Hematopoietic multipotent progenitor cell treated with erythropoietin and hydrocortisone succinate and interleukin-3 and kit ligand, for 17 days (in vitro differentiated cells): ENCODE data around the gene DTX1.
"Not testable (repeated sequence)": the region's sequence is repeated elsewhere in the genome, so short reads cannot be mapped to it uniquely, and the experiment has no call there.

Experiments used
- DNase-seq: peaks from one replicate; pipeline ENCODE4 v3.0.0-alpha.2; 2015; ENCODE audit warnings: low spot score

Gene DTX1

DNA sequence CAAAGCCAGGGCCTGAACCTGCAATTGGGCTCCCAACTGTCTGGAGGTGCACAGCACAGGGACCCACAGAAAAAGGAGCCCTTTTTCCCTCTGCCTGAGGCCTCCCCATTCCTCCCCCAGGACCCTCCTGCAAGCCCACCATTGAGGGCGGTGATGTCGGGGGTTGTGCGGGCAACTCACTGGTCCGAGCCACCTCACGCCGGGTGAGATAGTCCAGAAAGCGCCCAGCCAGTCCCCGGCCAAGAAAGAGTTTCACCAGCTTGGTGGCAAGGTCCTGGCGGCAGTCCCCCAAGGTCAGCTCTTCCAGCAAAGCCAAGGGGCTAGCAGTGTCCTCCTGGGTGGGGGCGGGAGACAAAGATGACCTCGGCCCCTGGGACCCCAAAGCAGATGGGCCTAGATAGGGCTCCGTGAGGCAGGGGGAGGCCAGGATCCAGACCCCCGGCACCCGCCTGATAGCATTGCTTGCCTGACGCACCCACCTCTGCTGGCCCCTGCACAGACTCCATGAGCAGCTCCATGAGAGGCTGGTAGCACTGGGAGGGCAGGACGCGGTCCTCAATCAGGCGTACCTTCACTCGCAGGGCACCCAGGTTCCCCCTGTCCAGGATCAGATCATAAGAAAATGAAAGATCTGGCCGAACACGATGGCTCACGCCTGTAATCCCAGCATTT, 59.1 kb downstream of the DTX1 start:
- DNase-seq = no peak

DNA sequence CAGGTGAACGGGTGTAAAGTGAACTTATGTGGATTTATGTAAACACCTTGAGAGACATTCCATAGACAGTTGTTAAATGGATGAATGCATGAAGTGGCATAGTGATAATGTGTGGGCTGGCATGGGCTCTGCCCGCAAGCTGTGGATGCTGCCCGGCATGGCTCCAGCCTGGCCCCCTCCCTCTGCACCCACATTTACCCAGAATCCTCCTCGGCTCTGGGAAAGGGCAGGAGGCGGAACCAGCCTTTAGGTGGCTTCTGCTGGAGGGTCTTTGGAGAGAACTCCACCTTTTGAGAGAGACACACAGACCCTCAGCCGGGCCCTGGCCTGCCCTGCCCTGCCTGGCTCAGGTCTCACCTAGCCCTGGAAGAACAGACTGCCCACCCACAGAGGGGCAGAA, 60.3 kb downstream of the DTX1 start:
- no peak for DNase-seq

DNA sequence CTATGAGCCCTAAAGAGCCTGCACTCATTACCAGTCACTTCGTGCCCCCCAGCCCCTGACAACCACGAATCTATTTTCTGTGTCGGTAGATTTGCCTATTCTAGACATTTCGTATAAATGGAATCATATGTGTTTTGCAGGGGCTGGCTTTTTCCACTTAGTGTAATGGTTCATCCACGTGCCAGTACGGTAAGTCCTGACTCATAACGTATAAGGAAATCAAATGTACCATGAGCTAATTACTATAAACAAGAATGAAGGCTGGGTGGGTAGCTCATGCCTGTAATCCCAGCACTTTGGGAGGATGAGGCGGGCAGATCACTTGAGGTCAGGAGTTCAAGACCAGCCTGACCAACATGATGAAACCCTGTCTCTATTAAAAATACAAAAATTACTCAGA, 61.2 kb downstream of the DTX1 start:
- not testable (repeated sequence) for DNase-seq

DNA sequence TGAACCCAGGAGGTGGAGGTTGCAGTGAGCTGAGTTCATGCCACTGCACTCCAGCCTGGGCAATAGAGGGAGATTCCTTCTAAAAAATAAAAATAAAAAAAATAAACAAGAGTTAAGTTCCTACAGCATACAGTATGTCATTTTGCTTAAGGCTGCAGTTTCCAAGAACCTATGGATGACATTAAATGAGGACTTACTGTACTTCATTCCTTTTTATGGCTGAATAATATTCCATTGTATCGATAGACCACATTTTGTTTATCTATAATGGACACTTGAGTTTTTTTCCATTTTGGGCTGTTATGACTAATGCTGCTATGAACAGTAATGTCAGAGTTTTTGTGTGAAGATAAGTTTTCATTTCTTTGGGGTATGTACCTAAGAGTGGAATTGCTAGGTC, 61.6 kb downstream of the DTX1 start:
- no peak for DNase-seq

DNA sequence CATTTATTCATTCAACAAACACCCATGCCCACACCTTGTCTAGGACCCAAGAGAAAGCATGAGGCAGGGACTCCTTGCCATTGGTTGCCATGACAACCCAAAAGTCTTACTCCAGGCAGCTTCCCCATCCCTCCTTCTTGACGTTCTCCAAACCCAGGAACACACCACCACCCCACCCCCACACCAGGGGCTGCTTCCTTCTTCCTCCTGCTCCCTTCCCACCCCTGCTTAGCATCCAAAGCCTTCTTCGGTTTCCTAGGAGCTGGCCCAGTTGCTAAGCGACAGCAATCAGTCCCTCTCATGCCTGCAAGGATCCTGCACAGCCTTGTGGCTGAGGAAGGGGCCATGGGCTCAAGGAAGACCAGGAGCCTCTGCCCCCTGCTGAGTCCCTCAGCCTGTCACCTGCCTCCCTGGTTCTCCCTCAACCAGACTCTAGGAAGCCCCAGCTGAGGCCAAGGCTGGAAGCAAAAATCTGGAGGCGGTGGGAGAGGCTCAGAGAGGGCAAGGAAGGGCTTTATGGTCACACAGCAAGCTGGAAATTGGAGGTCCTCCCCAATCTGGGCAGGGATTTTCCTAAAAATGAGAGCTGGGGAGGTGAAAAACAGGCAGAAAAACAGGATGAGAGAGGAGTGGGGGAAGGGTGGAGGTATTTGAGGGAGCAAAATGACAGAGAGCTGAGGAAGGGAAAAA, 63.6 kb downstream of the DTX1 start:
- no peak for DNase-seq

DNA sequence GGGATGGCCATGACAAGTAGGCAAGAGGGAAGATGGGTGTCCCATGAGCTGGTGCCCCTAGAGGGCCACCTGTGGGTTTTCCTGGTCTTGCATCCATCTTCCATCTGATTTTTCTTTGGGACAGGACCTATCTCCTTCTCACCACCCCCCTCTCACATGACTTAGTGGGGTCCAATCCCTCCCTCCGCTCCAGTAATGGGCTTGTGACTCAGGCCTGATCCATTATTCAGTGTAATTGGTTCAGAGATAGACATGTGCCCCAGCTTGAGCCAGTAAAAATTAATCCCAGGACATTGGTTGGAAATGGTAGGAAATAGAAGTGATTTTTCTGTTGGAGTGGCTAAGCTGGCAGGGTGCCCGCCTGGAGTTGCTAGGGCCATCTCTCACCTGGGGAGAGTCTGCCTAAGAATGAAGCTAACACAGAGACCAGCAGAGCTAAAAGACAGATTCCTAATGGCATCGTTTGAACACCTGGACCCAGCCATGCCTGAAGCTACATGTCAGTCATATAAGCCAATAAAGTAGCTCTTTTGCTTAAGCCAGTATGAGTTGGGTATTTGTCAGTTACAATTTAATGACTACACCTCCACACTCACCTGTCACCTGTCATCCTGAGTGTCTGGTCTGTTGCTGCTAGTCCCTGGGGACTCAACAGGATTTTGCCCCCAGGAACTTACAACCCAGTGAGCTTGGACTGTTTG, 64.3 kb downstream of the DTX1 start:
- DNase-seq = no peak

DNA sequence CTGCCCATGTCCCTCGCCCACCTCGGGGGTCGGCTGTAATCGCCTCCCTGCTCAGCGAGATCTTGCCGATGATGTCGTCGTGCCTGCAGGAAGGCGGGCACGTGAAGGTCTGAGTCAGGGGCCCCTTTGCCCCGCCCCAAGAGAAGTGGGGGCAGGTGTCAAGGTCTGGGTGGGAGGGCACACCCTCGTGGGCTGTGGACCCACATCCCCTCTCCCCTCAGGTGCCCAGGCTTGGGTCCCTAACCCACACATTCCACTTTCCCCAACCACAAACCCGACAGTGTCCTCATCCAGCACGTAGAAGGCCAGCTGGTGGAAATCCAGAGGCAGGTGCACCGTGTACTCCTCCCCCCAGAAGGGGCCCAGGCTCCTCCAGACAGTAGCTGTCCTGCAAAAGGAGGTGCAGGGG, 71.3 kb downstream of the DTX1 start:
- no peak for DNase-seq

DNA sequence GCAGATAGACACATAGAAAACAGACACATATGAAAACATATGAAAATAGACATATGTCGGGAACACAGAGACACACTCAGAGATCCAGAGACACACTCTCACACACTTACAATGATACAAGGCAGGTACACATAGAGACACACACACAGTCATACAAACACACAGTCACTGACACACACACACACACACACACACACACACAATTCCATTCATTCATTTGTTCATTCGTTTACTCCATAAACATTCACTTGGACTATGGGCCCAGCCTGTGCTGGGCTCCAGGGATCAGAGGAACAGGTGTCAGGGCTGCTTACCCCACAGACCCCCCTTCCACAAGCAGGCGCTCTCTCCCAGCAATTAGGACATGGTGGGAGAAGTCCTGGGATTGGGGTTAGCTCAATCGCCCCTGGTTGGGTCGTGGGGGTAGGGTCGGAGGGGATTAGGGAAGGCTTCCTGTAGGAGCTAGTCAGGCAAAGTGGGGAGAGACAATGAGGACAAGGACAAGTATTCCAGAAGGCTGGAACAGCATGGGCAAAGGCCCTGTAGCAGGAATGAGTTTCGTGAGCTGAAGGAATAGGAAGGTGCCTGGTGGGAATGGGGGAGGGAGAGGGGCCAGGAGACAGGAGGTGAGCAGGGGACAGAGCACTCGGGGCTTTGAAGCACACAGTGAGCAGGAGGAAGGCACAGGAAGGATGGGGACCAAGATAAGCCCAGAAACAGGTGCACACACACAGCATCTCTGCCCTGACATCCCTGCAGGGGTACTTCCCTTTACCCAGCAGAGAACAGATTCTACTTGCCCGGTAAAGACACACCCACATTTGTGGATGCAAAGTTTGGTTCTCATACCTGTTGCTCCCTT, 72.5 kb downstream of the DTX1 start:
- no peak for DNase-seq

DNA sequence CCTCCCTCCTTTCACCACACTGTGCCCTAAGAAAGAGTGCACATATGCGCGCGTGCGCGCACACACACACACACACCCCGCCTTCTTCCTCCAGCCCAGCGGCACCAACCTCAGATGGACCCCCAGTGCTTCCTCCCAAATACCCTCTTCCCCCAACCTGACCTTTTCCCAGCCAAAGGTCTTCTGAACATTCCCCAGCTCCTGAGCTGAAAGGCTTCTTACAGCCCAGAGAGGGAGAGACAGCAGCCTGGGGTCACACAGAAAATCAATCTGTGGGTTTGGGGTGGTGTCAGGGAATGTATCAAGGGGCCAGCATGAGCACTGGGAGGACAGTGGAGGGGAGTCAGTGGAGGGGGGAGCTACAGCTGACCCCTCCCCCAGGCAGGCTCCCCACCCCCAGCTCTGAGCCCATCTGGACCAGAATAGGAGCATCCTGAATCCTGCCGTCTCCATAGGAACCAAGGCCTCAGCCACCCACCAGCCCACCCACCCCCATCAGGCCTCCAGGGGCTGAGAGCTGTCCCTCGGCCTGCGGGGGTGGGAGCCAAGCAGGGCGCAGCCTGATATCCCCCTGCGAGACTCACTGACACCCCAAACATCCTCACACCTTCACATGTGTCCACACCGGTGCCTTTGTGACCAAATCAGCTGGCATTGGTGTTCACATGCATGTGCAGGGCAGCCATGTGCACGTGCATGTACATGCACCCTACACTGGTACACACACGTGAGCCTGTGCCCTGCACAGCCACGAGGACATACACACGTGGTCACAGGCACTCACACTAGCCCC, 73.3 kb downstream of the DTX1 start:
- DNase-seq = no peak

DNA sequence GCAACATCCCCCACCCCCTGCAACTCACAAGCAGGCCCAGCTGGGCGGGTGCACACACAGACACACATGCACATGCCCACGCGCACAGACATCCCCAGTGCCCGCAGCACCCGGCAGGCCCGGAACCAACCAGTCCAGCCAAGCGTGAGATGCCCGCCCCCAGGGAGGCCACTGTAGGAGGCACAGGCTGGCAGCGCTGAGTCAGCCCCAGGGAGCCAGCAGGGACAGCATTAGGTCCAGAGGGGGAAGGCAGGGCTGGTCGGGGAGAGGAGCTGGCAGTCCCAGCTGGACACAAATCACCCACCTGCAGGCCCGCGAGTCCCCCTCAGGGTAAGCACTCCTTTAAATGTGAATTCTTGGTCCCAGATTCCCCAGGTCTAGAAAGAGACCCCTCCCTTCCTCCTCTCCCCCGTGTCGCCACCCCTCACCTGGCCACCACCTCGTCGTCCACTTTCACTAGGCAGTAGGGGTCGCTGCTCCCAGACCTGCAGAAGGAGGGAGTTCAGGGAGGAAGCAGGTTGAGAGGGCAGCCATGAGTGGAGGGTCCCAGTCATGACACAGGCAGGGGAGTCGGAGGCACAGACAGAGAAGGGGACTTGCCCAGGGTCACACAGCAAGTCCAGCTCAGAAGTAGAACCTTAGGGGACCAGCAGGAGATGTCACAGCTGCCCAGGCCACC, 74.1 kb downstream of the DTX1 start:
- DNase-seq = no peak

DNA sequence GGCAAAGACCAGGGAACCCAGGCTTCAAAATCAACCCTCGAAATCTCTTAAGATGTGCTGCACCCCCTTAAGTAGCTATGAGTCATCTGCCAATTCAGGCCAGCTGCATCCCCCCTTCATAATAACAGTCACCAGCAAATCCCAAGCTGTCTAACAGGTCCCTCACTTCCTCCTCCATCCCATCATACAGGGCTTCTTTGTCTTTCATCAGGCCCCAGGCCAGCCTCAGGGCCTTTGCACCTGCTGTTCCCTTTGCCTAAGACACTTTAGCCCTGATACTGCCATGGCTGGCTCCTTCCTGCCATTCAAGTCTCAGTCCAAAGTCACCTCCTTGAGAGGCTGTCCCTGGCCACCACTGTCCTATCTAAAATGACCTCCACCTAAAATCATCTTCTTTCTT, 75.0 kb downstream of the DTX1 start:
- no peak for DNase-seq

DNA sequence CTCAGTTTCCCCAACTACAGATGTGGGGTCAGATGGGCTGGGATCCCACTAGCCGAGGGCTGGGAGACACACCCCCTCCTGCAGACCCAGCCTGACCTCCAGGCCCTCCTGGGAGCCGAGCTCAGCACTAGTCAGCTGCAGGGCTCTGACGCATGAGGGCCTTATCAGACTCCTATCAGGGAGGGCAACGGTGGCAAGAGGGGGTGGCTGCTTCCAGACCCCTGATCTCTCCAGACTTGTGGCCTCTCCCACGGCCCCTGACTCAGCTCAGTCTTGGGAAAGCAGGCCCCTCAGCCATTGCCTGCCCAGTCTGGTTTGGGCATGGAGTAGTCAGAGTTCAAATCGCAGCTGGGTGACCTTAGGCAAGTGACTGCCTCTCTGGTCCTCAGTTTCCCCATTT, 76.5 kb downstream of the DTX1 start:
- DNase-seq = no peak

DNA sequence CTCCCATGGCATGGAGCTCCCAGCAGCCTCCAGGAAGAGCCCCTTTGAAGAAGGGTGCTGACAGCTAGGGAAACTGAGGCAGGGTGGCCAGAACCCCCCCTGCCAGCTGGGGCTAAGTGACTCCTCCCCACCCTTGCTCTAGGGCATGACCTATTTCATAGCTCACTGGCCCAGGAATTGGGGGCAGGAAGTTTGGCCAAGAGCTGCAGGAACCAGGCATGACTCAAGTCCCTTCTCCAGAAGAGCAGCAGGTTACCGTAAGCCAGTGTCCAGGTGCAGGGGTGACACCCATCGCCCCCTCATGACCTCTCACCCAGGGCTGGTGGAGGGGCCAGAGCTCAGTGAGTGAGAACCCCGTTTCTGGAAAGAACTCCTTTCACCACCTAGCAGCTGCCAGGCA, 77.1 kb downstream of the DTX1 start:
- no peak for DNase-seq

DNA sequence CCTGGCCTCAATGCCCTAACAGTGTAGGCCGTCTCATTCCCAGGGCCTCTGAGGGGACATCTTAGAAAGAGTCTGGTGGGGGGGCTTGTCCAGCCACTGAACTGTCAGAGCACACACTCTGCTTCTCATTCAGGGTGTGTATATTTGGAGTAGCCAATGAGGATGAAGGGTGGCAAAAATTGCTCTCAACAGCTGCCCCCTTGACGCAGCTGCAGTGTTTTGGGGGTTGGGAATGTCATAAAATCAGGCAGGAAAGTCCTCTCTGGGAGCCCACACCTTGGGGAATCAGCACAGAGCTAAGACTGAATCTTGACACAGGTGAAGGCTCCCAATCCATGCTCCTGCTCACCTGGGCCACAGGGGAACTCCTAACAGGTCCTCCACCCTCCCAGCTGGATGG, 77.5 kb downstream of the DTX1 start:
- DNase-seq = no peak

DNA sequence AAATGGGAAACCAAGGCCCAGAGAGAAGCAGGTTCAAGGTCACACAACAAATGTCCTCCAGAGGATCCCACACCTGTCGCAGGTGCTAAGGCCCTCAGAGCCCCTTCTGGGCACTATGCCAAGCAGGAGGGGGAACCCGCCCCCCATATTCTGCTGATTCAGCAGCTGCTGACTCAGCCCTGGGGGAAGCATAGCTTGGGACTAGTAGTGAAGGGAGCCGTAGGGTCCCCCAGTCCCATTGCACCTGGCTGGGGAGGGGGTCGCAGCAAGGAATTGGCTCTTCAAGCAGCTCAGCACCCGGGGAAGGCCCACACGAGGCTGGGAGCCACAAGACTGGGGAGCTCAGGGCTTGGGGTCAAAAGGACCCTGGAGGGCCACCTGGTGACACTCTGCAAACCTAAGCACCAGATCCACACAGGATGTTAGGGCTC, 78.0 kb downstream of the DTX1 start:
- DNase-seq = no peak

DNA sequence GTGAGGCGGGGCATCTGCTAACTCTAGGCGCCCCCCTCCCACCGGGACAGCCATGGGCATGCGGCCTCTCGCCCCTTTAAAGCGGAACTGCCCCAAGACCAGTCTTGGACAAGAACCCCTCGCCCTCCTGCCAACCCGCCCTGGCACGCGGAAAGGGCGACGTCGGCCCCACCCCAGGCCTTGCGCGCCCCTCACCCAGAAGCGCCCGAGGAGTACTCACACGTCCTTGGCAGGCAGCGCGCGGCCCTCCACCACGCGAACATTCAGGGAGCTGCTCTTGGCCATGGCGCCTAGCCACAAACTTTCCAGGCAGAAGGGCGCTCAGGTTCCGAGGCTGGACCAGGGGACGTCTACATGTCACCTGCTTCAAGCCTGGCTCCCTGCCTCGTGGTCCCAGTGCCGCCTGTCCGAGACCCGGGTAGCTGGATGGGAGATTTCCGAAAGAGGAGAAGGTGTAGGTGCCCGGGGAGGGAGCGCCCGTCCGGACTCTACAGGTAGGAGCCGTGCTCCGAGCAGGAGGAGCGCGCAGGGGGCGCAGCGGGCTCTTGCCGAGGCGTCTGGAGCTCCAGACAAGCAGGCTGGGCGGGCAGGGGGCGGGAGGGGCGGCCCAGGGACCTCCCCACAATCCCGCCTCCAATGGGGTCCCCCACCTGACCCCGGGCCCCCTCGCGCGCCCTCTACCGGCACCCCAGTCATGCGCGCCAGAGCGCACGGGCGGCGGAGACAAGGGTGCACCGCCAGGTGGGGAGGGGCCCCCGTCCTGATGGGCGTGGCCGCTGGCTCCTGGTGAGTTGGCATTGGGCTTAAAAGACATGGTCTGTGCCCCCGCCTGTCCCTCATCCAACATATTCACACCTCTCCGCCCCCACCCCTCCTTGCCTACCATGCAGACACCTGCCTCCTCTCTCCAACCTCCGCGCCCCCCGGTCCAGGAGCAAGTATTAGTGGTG, 78.9 kb downstream of the DTX1 start, which contains the start of gene RASAL1:
Gene RASAL1 (minus strand): TSS at position 584 of the 950 bp plus-strand sequence. CDS start 299 bp downstream, at position 285.
- DNase-seq = no peak

DNA sequence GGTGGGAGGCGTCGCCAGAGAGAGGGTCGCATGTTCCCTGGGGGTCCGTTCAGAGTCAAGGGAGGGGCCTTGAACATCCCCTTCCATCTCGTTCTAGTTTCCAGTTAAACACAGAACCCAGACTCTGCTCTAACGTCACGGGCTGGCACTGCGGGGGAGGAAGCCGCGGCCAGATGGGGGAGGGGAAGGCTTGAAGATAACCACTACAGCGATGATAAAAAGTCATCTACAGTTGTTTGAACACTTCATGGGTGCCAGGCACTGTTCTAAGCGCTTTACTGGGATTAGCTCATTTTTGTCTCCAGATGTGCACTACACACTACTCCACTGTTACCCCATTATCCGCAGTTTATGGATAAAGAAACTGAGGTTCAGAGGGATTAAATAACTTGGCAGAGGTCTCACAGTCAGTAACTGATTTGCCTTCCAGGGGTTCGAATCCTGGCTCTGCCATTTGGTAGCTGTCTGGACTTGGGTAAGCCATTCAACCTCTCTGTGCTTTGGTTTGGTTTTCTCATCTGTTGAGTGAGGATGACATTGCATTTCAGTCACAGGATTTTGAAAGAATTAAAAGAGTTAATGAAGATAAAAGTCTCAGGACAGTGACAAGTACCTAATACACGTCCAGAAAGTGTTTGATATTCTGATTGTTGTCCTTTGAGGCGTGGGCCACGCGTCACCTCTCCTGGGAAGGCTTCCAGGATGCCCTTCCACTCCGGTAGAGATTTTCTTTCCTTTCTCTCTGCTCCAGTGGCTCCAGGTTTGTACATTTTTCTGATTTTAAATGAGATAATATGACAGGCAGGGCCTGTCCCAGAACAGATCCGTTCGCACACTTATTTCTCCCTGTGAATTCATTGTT, 79.8 kb downstream of the DTX1 start:
- no peak for DNase-seq

DNA sequence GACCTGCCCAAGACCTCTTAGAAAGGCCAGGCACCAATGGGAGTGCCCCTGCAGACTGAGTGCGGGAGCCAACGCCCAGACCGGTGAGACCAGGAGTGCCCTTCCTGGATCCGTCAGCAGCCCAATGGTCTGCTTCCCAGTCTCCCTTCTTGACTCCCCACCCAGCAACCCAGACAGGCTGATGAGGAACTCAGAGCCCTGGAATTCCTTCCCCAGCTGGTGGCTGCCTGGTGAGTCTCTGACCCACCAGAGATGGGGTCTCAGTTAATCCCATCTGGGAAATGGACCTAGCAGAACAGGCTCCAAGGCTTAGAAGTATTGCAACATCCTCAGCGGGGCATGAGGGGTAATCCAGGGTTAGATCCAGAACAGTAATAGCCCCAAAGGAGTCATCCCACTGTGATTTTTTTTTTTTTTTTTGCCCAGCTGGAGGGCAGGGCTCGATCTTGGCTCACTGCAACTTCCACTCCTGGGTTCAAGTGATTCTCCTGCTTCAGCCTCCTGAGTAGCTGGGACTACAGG, 80.5 kb downstream of the DTX1 start:
- DNase-seq = no peak
